Measurements from ENCODE around the gene GFRA3.
A peak's percentile ranks its signal among the peaks of the same experiment; 100 is the strongest.

GFRA3 gene

DNA sequence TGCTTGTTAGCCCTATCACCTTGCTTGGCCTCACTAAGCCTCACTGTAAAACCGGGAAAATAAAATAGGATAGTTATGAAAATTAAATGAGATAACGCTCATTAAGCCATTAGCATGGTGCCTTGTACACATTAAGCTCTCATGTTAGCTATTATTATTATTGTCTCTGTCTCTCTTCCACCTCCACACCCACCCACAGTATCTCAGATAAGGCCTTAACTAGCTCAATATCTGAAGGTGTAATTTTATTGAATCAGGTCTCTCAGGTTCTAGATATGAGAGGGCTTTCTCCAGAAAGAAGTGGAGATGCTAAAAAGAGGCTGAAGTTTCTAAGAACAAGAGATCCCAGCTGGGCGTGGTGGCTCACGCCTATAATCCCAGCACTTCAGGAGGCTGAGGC is 27.6 kb downstream of the GFRA3 start:
- no peak for DNase-seq (ENCODE audit: low spot score)
- FAIRE-seq = no peak

- FAIRE-seq (no peak), DNase-seq (ENCODE audit: low spot score) (no peak)
Measured at GRCh38 chr5:138246334-138246733, 28.1 kb downstream of the GFRA3 start.

- no peak for FAIRE-seq
Measured at GRCh38 chr5:138245717-138246116, 28.7 kb downstream of the GFRA3 start.

GRCh38 chr5:138243794-138244193 is 30.6 kb downstream of the GFRA3 start:
- no peak for DNase-seq (ENCODE audit: low spot score)
- FAIRE-seq = no peak

More at GRCh38 chr5:138245717-138246116, 28.7 kb downstream of the GFRA3 start:
- DNase-seq (ENCODE audit: low spot score) = no peak

DNA sequence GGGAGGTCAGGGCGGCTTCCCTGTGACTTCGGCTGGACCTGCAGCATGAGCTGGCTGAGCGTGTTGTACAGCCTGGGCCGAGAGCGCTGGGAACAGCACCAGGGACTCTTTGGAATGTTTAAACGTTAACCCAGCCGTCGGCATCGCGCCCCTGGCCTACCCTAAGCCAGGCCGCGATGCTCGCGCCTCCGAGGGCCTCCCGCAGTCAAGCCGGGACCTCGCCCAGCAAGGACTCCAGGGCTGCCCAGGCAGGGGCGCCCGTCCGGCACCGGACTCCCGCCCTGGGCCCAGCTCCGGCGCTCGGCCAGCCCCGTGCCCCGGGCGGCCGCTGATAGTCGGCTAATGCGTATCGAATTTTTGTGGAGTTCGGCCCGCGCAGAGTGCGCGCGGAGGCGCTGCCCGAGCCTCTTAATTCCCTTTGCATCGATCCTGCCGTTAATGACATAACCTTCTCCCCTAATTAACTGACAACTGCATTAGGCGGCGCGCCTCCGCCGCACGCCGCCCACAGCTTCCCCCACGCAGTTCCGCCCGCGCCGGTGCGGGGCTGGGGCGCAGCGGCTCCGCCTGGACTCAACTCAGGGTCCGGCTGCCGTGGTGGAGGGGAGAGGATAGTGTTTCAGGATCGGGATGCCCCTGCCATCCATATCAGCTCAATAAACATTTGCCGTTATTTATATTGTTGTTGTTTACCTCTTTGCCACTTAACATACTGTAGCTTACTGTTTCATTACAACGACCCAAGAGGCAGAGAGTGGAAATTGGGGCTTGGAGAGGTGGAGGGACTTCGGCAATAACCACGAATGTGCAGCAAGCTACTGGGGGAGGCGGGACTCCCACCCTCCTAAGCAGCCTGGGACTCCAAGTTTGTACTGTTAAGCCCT is 32.5 kb downstream of the GFRA3 start:
- no peak for FAIRE-seq
- no peak for DNase-seq (ENCODE audit: low spot score)

DNA sequence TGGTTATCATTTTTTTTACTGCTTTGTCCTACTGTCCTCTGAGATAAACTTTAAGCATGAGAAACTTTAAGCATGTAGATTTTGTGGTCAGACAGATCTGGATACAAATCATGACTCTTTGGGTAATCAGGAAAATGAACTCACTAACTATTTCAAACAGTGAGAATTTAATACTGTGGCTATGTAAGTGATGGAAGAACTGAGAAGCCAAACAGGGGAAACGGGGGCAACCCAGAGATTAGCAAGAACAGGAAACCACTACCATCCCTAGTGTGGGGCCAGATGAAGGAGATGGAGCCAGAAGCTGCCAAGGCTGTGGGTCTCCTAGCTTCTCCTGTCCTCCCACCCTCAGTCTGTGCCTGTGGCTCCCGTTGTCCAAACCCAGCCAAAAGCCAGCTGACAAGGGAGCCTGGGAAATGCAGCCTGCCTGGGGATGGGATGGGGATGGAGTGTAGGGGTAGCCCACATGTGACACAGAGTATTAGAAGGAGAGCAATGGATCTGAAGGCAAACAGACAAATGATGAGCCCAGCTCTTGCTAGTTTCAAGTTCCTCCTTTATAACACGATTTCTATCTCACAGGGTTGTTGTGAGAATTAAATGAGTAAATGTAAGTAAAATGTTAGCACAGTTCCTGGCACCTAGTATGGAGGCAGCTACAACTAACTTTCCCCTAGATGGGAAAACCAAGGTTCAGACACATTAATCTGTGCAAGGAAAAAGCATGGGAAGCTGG is 33.6 kb downstream of the GFRA3 start:
- no peak for DNase-seq (ENCODE audit: low spot score)
- FAIRE-seq = no peak

- DNase-seq (ENCODE audit: low spot score) (no peak), FAIRE-seq (no peak)
Measured at GRCh38 chr5:138238034-138238433, 36.4 kb downstream of the GFRA3 start.

GRCh38 chr5:138234651-138235050 is 39.8 kb downstream of the GFRA3 start:
- FAIRE-seq (no peak), DNase-seq (ENCODE audit: low spot score) (no peak)

- DNase-seq (ENCODE audit: low spot score) (no peak), FAIRE-seq (no peak)
Measured at GRCh38 chr5:138233280-138233679, 41.1 kb downstream of the GFRA3 start.

GRCh38 chr5:138230981-138231589 is 43.3 kb downstream of the GFRA3 start:
- DNase-seq (ENCODE audit: low spot score) (no peak), FAIRE-seq (no peak)

DNA sequence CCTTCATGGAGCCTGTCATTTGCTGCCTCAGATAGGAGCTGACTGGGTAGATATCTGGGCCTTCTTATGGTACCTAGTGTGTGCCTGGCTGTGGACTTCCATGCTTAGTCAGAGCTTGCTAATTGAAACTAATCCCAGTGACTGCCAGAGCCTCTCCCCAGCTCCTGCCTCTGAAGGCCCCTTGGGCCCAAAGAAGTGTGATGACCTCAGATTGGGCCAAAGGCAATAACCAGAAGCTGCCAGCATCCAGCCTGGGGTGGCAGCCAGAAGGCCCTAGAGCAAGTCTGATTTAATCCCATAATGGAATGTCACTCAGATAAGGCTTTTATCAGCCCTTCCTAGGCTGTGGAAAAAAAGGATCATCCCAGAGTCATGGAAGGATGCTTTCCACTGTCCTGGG is 44.2 kb downstream of the GFRA3 start:
- FAIRE-seq = no peak
- no peak for DNase-seq (ENCODE audit: low spot score)

- no peak for DNase-seq (ENCODE audit: low spot score)
- FAIRE-seq = no peak
Measured at GRCh38 chr5:138229387-138229786, 45.0 kb downstream of the GFRA3 start.

DNA sequence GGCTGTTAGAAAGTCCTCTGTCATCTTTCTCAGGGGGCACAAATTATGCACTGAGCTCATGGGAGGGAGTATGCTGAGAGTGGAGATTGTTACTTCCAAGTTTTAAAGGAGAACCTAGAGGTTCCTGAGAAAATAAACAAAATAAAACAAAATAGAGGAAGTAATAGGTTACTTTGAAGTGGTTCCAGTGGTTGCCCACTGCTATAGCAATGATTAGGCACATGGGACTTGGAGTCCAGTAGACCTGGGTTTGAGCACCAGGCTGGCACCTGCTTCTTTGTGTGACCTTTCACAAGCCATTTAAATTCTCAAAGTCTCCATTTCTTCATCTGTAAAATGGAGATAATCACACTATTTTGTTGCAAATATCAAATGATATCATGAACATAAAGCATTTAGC is 47.5 kb downstream of the GFRA3 start:
- DNase-seq (ENCODE audit: low spot score) = no peak
- no peak for FAIRE-seq

DNA sequence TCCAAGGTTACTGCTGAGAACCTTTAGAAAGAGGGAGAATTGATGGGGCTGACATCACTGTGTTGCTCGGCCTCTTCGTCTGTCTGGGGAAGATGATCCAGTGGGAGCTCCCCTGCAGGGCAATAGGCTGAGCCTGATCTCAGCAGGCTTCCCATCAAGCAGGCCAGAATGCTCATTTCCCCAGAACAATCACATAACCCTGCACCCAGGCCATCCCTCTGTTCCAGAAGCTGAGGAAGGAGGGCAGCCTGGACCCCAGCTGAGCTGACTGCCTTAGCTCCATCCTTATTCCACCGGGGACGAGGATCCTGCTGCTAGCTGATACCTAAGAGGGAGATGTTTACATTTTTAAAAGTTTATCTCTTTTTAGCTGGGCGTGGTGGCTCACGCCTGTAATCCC is 49.7 kb downstream of the GFRA3 start:
- DNase-seq (ENCODE audit: low spot score) = no peak
- FAIRE-seq = no peak

DNA sequence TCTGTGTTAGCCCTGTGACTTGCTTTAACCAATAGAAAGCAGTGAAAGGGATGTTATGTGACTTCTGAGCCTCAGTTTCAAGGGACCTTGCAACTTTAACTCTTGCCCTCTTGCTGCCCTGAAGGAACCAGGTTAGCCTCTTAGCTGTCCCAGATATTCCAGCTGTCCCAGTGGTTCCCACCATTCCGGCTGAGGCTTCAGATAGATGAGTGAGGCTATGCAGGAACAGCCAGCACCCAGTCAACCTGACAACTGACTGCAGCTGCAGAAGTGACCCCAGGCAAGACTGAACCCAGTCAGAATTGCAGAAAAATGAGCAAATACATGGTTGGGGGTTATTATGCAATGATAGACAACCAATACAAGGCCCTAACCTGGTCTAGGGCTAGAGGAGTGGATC is 50.9 kb downstream of the GFRA3 start:
- FAIRE-seq = no peak
- DNase-seq (ENCODE audit: low spot score) = no peak

GRCh38 chr5:138216799-138217198 is 57.6 kb downstream of the GFRA3 start:
- FAIRE-seq (no peak), DNase-seq (ENCODE audit: low spot score) (no peak)

DNA sequence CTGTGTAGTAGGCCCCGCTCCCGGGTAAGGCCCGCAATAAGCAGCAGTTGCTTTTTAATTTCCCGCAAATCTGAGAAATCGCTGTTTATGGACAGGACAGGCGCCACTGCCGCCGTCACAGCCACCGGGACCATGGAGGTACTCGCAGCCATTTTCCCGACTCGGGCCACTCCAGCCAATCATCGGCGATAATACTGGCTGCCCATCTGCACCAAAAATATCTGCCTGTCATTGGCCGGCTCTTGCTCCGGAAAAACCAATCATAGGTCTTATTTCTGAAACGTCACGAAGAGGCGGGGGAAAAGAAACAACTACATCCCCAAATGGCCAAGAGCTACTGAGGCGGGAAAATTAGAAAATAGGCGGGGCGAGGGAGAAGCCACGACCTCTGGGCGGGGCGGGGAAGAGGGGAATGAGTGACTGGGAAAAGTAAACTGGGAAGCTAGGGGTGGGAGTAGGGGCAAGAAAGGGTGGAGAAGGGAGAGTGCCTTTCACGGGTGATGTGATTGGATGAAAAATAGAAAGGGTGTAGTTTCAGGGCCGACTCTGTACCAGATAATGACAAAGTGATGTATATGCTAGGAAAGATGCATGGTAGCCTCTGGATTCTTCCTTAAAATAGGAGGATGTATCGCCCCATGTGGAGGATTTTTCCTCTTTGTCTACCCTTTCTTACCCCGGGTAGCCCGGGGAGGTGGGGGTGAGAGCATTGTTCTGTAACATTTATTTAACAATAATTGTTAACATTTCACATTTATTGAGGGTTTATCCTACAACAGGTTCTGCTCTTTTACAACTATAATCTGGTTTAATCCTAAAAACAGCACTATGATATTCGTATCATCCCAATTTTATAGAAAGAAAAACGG is 61.0 kb downstream of the GFRA3 start, which contains the start of gene CDC23:
Gene CDC23, minus strand, starts transcription at position 163 of the 869 bp plus-strand sequence. Its CDS starts 11 bp downstream, at position 152.
- DNase-seq (ENCODE audit: low spot score) (peak; percentile 98), FAIRE-seq (peak; percentile 98)

DNA sequence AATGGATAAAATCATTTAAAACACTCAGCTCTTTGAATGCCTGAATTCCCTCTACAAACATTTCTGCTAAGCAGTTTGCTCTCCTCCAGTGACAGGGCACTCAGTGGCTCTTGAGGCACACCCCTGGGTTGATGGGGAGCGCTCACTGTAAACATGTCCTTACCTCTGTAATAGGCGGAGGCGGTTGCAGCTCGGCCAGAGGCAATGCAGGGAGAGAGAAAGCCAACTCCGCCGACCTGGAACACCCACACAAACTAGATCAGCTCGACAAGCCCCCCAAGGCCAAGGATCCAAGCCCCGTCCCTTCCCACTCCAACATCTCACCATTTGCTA is 61.6 kb downstream of the GFRA3 start:
- no peak for FAIRE-seq
- DNase-seq (ENCODE audit: low spot score) = no peak

GRCh38 chr5:138210985-138211384 is 63.4 kb downstream of the GFRA3 start:
- DNase-seq (ENCODE audit: low spot score) (no peak), FAIRE-seq (no peak)
